ENCODE data around the gene KCTD7.
A peak's percentile ranks its signal among the peaks of the same experiment; 100 is the strongest.

The KCTD7 gene

GRCh38 chr7:66638309-66639099 is 9.8 kb downstream of the KCTD7 start (continued):
- TF ChIP-seq CREB5 (CRISPR knock-in tag; IDR thresholded peaks at IDR 0.05; ENCODE audit: low read depth) = no peak

- TF ChIP-seq, protein P1, sequence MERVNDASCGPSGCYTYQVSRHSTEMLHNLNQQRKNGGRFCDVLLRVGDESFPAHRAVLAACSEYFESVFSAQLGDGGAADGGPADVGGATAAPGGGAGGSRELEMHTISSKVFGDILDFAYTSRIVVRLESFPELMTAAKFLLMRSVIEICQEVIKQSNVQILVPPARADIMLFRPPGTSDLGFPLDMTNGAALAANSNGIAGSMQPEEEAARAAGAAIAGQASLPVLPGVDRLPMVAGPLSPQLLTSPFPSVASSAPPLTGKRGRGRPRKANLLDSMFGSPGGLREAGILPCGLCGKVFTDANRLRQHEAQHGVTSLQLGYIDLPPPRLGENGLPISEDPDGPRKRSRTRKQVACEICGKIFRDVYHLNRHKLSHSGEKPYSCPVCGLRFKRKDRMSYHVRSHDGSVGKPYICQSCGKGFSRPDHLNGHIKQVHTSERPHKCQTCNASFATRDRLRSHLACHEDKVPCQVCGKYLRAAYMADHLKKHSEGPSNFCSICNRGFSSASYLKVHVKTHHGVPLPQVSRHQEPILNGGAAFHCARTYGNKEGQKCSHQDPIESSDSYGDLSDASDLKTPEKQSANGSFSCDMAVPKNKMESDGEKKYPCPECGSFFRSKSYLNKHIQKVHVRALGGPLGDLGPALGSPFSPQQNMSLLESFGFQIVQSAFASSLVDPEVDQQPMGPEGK (CRISPR knock-in tag; IDR thresholded peaks at IDR 0.05; ENCODE audit: borderline replicate concordance) = no peak
- TF ChIP-seq ZNF70 (CRISPR knock-in tag; IDR thresholded peaks at IDR 0.05) = peak; percentile 77
- ATAC-seq = no peak
These were observed 11.1 kb downstream of the KCTD7 start for GRCh38 chr7:66639773-66640172.

- TF ChIP-seq CSDC2 (CRISPR knock-in tag; IDR thresholded peaks at IDR 0.05) (no peak), CREB5 (CRISPR knock-in tag; IDR thresholded peaks at IDR 0.05; ENCODE audit: low read depth) (no peak), TOX (CRISPR knock-in tag; IDR thresholded peaks at IDR 0.05; ENCODE audit: borderline replicate concordance) (no peak), TCF4 (CRISPR knock-in tag; IDR thresholded peaks at IDR 0.05; ENCODE audit: borderline replicate concordance) (no peak), ZNF70 (CRISPR knock-in tag; IDR thresholded peaks at IDR 0.05) (no peak), ZC3H10 (CRISPR knock-in tag; IDR thresholded peaks at IDR 0.05) (no peak), PPARA (CRISPR knock-in tag; IDR thresholded peaks at IDR 0.05; ENCODE audit: borderline replicate concordance) (no peak)
- TF ChIP-seq, protein P2, sequence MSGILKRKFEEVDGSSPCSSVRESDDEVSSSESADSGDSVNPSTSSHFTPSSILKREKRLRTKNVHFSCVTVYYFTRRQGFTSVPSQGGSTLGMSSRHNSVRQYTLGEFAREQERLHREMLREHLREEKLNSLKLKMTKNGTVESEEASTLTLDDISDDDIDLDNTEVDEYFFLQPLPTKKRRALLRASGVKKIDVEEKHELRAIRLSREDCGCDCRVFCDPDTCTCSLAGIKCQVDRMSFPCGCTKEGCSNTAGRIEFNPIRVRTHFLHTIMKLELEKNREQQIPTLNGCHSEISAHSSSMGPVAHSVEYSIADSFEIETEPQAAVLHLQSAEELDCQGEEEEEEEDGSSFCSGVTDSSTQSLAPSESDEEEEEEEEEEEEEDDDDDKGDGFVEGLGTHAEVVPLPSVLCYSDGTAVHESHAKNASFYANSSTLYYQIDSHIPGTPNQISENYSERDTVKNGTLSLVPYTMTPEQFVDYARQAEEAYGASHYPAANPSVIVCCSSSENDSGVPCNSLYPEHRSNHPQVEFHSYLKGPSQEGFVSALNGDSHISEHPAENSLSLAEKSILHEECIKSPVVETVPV (CRISPR knock-in tag; IDR thresholded peaks at IDR 0.05) = no peak
- TF ChIP-seq, protein P3, sequence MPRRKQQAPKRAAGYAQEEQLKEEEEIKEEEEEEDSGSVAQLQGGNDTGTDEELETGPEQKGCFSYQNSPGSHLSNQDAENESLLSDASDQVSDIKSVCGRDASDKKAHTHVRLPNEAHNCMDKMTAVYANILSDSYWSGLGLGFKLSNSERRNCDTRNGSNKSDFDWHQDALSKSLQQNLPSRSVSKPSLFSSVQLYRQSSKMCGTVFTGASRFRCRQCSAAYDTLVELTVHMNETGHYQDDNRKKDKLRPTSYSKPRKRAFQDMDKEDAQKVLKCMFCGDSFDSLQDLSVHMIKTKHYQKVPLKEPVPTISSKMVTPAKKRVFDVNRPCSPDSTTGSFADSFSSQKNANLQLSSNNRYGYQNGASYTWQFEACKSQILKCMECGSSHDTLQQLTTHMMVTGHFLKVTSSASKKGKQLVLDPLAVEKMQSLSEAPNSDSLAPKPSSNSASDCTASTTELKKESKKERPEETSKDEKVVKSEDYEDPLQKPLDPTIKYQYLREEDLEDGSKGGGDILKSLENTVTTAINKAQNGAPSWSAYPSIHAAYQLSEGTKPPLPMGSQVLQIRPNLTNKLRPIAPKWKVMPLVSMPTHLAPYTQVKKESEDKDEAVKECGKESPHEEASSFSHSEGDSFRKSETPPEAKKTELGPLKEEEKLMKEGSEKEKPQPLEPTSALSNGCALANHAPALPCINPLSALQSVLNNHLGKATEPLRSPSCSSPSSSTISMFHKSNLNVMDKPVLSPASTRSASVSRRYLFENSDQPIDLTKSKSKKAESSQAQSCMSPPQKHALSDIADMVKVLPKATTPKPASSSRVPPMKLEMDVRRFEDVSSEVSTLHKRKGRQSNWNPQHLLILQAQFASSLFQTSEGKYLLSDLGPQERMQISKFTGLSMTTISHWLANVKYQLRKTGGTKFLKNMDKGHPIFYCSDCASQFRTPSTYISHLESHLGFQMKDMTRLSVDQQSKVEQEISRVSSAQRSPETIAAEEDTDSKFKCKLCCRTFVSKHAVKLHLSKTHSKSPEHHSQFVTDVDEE (CRISPR knock-in tag; IDR thresholded peaks at IDR 0.05) = no peak
- TF ChIP-seq, protein P4, sequence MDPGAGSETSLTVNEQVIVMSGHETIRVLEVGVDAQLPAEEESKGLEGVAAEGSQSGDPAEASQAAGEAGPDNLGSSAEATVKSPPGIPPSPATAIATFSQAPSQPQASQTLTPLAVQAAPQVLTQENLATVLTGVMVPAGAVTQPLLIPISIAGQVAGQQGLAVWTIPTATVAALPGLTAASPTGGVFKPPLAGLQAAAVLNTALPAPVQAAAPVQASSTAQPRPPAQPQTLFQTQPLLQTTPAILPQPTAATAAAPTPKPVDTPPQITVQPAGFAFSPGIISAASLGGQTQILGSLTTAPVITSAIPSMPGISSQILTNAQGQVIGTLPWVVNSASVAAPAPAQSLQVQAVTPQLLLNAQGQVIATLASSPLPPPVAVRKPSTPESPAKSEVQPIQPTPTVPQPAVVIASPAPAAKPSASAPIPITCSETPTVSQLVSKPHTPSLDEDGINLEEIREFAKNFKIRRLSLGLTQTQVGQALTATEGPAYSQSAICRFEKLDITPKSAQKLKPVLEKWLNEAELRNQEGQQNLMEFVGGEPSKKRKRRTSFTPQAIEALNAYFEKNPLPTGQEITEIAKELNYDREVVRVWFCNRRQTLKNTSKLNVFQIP (CRISPR knock-in tag; IDR thresholded peaks at IDR 0.05; ENCODE audit: borderline replicate concordance, low read depth) = no peak
These were observed 12.3 kb downstream of the KCTD7 start for GRCh38 chr7:66640802-66641525.

DNA sequence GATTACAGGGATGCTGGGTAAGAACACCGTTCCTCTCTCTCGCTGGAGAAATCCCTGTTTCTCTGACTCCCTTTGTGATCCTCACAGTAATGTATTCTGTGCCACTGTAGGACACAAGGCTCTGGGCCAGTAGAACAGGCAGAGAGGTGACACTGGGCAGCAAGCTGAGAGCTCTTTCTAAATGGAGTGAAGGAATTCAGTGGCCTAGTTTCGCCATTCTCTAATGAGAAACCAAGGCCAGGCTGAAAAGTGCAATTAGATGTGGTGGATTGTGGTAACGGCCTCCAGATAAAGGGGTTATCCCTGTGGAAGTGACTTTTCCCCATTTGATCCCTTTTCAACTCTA is 12.8 kb downstream of the KCTD7 start:
- no peak for ATAC-seq
- TF ChIP-seq PPARA (CRISPR knock-in tag; IDR thresholded peaks at IDR 0.05; ENCODE audit: borderline replicate concordance) (no peak), BACH2 (CRISPR knock-in tag; IDR thresholded peaks at IDR 0.05; ENCODE audit: borderline replicate concordance) (no peak), ARNTL (CRISPR knock-in tag; IDR thresholded peaks at IDR 0.05; ENCODE audit: borderline replicate concordance, low read depth) (no peak)
- TF ChIP-seq, protein P4 (CRISPR knock-in tag; IDR thresholded peaks at IDR 0.05; ENCODE audit: borderline replicate concordance, low read depth) = no peak
- TF ChIP-seq, protein P1 (CRISPR knock-in tag; IDR thresholded peaks at IDR 0.05; ENCODE audit: borderline replicate concordance) = no peak

More at GRCh38 chr7:66640802-66641525, 12.3 kb downstream of the KCTD7 start:
- no peak for ATAC-seq

All from SK-N-SH treated with all-trans-retinoic acid at 6 μM for 48 hours (cell line).